PC-3 (cell line): ENCODE data around the gene SLC23A2.

Experiments
- EZH2phosphoT487 ChIP-seq: fragments of 300-600 bp; sonication (generic); IDR thresholded peaks from 2 replicates; pipeline ENCODE4 v1.6.1; 2018; ENCODE audit warnings: mild to moderate bottlenecking, antibody characterized with exemption, low read length, borderline replicate concordance
- TF ChIP-seq, protein P1 (sequence below): fragments of 300-600 bp; sonication (generic); conservative IDR thresholded peaks from 2 replicates; pipeline ENCODE4 v1.5.1; 2017; ENCODE audit warnings: antibody characterized with exemption, low read depth, mild to moderate bottlenecking, low read length

DNA sequence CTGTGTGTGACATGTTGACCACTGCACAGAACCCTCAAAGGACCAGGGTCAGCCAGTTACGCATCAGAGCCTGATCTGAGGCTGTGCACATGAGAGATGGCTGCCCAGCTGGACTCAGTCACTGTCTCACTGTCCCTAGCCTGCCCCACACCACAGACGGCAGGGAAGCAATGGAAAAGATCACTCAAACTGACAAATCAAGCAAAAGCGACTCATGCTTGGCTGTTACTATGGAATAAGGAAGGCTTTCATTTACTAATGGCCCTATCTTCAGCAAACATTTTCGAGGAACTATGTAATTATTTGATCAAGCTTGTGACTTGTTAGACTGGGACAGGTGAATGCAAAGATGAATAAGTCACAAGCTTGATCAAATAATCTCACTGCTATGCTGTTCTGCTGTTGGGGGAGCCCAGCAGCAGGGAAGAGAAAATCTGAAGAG, 137.0 kb downstream of the SLC23A2 start:
- TF ChIP-seq, protein P1, sequence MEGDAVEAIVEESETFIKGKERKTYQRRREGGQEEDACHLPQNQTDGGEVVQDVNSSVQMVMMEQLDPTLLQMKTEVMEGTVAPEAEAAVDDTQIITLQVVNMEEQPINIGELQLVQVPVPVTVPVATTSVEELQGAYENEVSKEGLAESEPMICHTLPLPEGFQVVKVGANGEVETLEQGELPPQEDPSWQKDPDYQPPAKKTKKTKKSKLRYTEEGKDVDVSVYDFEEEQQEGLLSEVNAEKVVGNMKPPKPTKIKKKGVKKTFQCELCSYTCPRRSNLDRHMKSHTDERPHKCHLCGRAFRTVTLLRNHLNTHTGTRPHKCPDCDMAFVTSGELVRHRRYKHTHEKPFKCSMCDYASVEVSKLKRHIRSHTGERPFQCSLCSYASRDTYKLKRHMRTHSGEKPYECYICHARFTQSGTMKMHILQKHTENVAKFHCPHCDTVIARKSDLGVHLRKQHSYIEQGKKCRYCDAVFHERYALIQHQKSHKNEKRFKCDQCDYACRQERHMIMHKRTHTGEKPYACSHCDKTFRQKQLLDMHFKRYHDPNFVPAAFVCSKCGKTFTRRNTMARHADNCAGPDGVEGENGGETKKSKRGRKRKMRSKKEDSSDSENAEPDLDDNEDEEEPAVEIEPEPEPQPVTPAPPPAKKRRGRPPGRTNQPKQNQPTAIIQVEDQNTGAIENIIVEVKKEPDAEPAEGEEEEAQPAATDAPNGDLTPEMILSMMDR, result no peak
- no peak for TF ChIP-seq EZH2phosphoT487
